Endothelial cell of umbilical vein (primary cell): ENCODE measurements around the gene GTF2IRD1. TPM values are rescaled to one million over a fixed set of nuclear protein-coding genes. Genes with fewer than 3 reads are reported as not detected.

Source experiments
- BruUV-seq: library from RNA; stranded (reverse); fragments of 400-500 nt; replicated peaks from 2 replicates; lab custom pipeline; 2021; lab: Mats Ljungman, UMichigan
- CTCF ChIA-PET: fragments of 300-600, 350-600 bp; sonication (Branson Sonifier 250); formaldehyde crosslinking; loops from one replicate; lab custom pipeline; 2021; ENCODE audit warnings: antibody characterized with exemption, inconsistent platforms; lab: Charles Lee
- POLR2A ChIA-PET: fragments of 300-600, 350-600 bp; sonication (Branson Sonifier 250); formaldehyde crosslinking; loops from one replicate; lab custom pipeline; 2021; ENCODE audit warnings: antibody characterized with exemption, inconsistent platforms; lab: Charles Lee
- DNase-seq: peaks from one replicate; pipeline ENCODE4 v3.0.0-alpha.2; 2011; ENCODE audit warnings: low read depth, low spot score
- FAIRE-seq: peaks from 2 replicates; lab custom pipeline; 2011; peaks lifted over from hg19 to GRCh38; lab: Jason Lieb, UNC
- H2AFZ ChIP-seq: 2 replicates; pipeline ENCODE4 v1.6.0; 2012; ENCODE audit warnings: low read depth, low read length, control low read depth, inconsistent platforms
- H3K27ac ChIP-seq: 2 replicates; pipeline ENCODE4 v1.5.1; 2011; ENCODE audit warnings: low read depth, mild to moderate bottlenecking, control low read depth, low read length, moderate library complexity; ENCODE audit not compliant: insufficient read depth
- H3K27me3 ChIP-seq, 2 experiments: 2 replicates each; pipeline versions ENCODE4 v1.6.0 to v1.6.1; 2011; ENCODE audit warnings: low read length in 2 of 2, mixed read lengths in 1 of 2; ENCODE audit not compliant: control insufficient read depth in 2 of 2, insufficient read depth in 2 of 2
- H3K36me3 ChIP-seq, 2 experiments: 2 replicates in 1 of 2; 3 replicates in 1 of 2; pipeline ENCODE4 v1.5.1; 2011; ENCODE audit warnings: low read length in 2 of 2, mild to moderate bottlenecking in 1 of 2, moderate library complexity in 1 of 2; ENCODE audit not compliant: control insufficient read depth in 2 of 2, insufficient read depth in 2 of 2; ENCODE audit errors: extremely low read depth in 1 of 2
- H3K4me1 ChIP-seq: 3 replicates; pipeline ENCODE4 v1.5.1; 2011; ENCODE audit warnings: mild to moderate bottlenecking, low read length; ENCODE audit not compliant: control insufficient read depth, insufficient read depth; ENCODE audit errors: extremely low read depth
- H3K4me2 ChIP-seq: 2 replicates; pipeline ENCODE4 v1.6.1; 2011; ENCODE audit warnings: low read length, control low read depth, mixed read lengths; ENCODE audit not compliant: insufficient read depth
- H3K4me3 ChIP-seq, 3 experiments: fragments of 200-600 bp in 1 of 3; sonication (generic), shearing (Covaris generic) in 1 of 3; replicated peaks in 1 of 3; 2 replicates each; pipeline ENCODE4 v1.5.1; 2011 to 2016; ENCODE audit warnings: control low read depth in 3 of 3, low read length in 3 of 3, mild to moderate bottlenecking in 2 of 3, inconsistent platforms in 1 of 3, low read depth in 1 of 3, moderate library complexity in 1 of 3; ENCODE audit not compliant: insufficient read depth in 1 of 3
- H3K79me2 ChIP-seq: 2 replicates; pipeline ENCODE4 v1.6.0; 2012; ENCODE audit warnings: low read length, inconsistent platforms; ENCODE audit not compliant: control insufficient read depth, insufficient read depth
- H3K9ac ChIP-seq: replicated peaks from 2 replicates; pipeline ENCODE3; 2011; ENCODE audit warnings: low read length, control low read depth; ENCODE audit not compliant: insufficient read depth; ENCODE audit errors: extremely low read depth
- H3K9me1 ChIP-seq: replicated peaks from 3 replicates; pipeline ENCODE4 v1.6.0; 2011; ENCODE audit warnings: mild to moderate bottlenecking, low read length; ENCODE audit not compliant: control insufficient read depth, insufficient read depth; ENCODE audit errors: extremely low read depth
- H3K9me3 ChIP-seq: replicated peaks from 2 replicates; pipeline ENCODE4 v1.5.1; 2012; ENCODE audit warnings: low read length, inconsistent platforms; ENCODE audit not compliant: control insufficient read depth, insufficient read depth
- H4K20me1 ChIP-seq: replicated peaks from 2 replicates; pipeline ENCODE3; 2011; ENCODE audit warnings: mild to moderate bottlenecking, low read length; ENCODE audit not compliant: control insufficient read depth, insufficient read depth; ENCODE audit errors: extremely low read depth
- EZH2 ChIP-seq: IDR thresholded peaks from 2 replicates; pipeline ENCODE4 v1.6.1; 2012; ENCODE audit warnings: borderline replicate concordance, low read depth, mild to moderate bottlenecking, moderate library complexity, low read length, inconsistent platforms; ENCODE audit not compliant: severe bottlenecking
- FOS ChIP-seq: IDR thresholded peaks from 2 replicates; pipeline ENCODE4 v1.6.1; 2011; ENCODE audit warnings: mild to moderate bottlenecking, low read length, moderate library complexity, borderline replicate concordance; ENCODE audit not compliant: insufficient read depth
- GATA2 ChIP-seq: IDR thresholded peaks from 2 replicates; pipeline ENCODE4 v1.7.0; 2011; ENCODE audit warnings: low read depth, mild to moderate bottlenecking, moderate library complexity, mixed read lengths, low read length; ENCODE audit not compliant: insufficient read length, insufficient read depth
- JUN ChIP-seq: IDR thresholded peaks from 2 replicates; pipeline ENCODE4 v1.6.1; 2011; ENCODE audit warnings: borderline replicate concordance, low read depth; ENCODE audit not compliant: insufficient read length, insufficient read depth
- MYC ChIP-seq: IDR thresholded peaks from one replicate; pipeline ENCODE4 v1.6.1; 2011; ENCODE audit warnings: mild to moderate bottlenecking, low read depth, low read length
- POLR2A ChIP-seq: IDR thresholded peaks from 2 replicates; pipeline ENCODE4 v1.6.1; 2012; ENCODE audit warnings: low read depth, mild to moderate bottlenecking, control low read depth, low read length
- POLR2AphosphoS5 ChIP-seq: IDR thresholded peaks from 2 replicates; pipeline ENCODE4 v1.6.1; 2012; ENCODE audit warnings: low read depth, mild to moderate bottlenecking, control low read depth, low read length, moderate library complexity; ENCODE audit not compliant: insufficient read depth
- dilution Hi-C: fragments of 300-500 bp; cut with MboI; formaldehyde crosslinking; loops from one replicate; pipeline ENCODE4 v1.15.0; 2019; ENCODE audit warnings: low sequenced_read_pairs; ENCODE audit not compliant: extremely low pct_ligation_motif_present
- intact Hi-C: fragments of 100-400 bp; cut with micrococcal nuclease; formaldehyde crosslinking; loops from one replicate; pipeline ENCODE4 v1.10.0; 2022
- polyA plus RNA-seq, 4 experiments: library from polyadenylated mRNA; depleted of rRNA in 3 of 4; stranded (reverse) in 3 of 4; unstranded in 1 of 4; fragments of >200 nt; gene quantifications; 2 replicates each; pipeline versions ENCODE4 v1.2.1 to v1.2.3, GENCODE V29; 2011 to 2012; ENCODE audit warnings: missing spikeins in 1 of 4
- total RNA-seq: library from RNA; stranded (reverse); gene quantifications from 2 replicates; pipeline ENCODE4 v1.2.3, GENCODE V29; 2021
- TF ChIP-seq, protein P1 (sequence below), 2 donors: IDR thresholded peaks; 1 replicate in 1 of 2; 2 replicates in 1 of 2; pipeline ENCODE4 v1.5.1; 2011; ENCODE audit warnings: low read length in 2 of 2, mild to moderate bottlenecking in 2 of 2, moderate library complexity in 2 of 2, control low read depth in 1 of 2, inconsistent platforms in 1 of 2, low read depth in 1 of 2; ENCODE audit not compliant: insufficient read depth in 1 of 2; ENCODE audit errors: extremely low read depth in 1 of 2
- TF ChIP-seq, protein P2 (sequence below): IDR thresholded peaks from 2 replicates; pipeline ENCODE4 v1.6.1; 2011; ENCODE audit not compliant: insufficient read depth, insufficient read length

GTF2IRD1 gene
- total and polyA plus RNA-seq, 2 donors (not counting 3 experiments of a cell fraction or from before 2014, with no cell fraction given) = 14.2 to 24.2 TPM

DNA sequence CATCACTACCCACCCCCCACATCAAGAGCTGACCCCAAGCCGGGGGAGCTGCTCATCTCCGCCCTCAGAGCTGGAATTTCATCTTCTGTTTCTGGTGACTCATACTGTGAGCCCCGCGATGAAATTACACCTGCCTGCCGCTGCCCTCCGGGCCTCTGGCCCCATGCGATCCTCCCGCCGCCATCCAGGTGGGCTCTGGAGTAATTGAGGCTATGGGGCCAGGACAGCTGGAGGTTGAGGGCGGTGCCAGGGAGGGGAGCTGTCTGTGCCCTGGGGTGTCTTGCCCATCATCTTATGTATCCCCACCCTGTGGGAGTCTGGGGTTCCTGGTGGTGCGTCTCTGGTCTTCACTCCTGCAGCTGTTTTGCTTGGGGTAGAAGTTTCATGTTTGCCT, 9.0 kb downstream of the GTF2IRD1 start:
- BruUV-seq = no TSS peak
- Histone ChIP-seq H2AFZ (no peak overlapping the region), H4K20me1 (no peaks in the 10 kb centered on the region)

More for the DNA sequence above, 9.0 kb downstream of the GTF2IRD1 start:
- no peak overlapping the region for H3K4me2 ChIP-seq
- no peak overlapping the region for H3K9ac ChIP-seq
- DNase-seq (no peak), FAIRE-seq (no peak)
- no peaks in the 10 kb centered on the region for H3K27me3 ChIP-seq
- intact Hi-C loops = no loop called here
- ChIA-PET CTCF (interaction anchor here (0.5 kb wide), 1 partner anchor 220 kb away, joined by 3 read pairs; no protein-coding TSS in a partner anchor), POLR2A (no interaction called here)
- no peaks in the 10 kb centered on the region for H3K9me1 ChIP-seq
- H3K79me2 ChIP-seq = peaks cover 15% of the 10 kb centered on the region
- no peak for TF ChIP-seq POLR2A
- TF ChIP-seq EZH2 = no peak
- TF ChIP-seq, protein P1, sequence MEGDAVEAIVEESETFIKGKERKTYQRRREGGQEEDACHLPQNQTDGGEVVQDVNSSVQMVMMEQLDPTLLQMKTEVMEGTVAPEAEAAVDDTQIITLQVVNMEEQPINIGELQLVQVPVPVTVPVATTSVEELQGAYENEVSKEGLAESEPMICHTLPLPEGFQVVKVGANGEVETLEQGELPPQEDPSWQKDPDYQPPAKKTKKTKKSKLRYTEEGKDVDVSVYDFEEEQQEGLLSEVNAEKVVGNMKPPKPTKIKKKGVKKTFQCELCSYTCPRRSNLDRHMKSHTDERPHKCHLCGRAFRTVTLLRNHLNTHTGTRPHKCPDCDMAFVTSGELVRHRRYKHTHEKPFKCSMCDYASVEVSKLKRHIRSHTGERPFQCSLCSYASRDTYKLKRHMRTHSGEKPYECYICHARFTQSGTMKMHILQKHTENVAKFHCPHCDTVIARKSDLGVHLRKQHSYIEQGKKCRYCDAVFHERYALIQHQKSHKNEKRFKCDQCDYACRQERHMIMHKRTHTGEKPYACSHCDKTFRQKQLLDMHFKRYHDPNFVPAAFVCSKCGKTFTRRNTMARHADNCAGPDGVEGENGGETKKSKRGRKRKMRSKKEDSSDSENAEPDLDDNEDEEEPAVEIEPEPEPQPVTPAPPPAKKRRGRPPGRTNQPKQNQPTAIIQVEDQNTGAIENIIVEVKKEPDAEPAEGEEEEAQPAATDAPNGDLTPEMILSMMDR (IDR thresholded peaks at IDR 0.05; ENCODE audit: extremely low read depth in 1 of 2, insufficient read depth in 1 of 2, low read depth in 1 of 2, low read length in 2 of 2) = no peak
- no peak for TF ChIP-seq POLR2AphosphoS5
- TF ChIP-seq GATA2 = no peak
- no peak for TF ChIP-seq MYC
- no peak for TF ChIP-seq JUN
- TF ChIP-seq FOS = no peak
- TF ChIP-seq, protein P2, sequence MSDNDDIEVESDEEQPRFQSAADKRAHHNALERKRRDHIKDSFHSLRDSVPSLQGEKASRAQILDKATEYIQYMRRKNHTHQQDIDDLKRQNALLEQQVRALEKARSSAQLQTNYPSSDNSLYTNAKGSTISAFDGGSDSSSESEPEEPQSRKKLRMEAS = no peak
- H3K36me3 ChIP-seq = no peaks in the 10 kb centered on the region
- no peak overlapping the region for H3K27ac ChIP-seq
- no peaks in the 10 kb centered on the region for H3K9me3 ChIP-seq
- dilution Hi-C loops = no loop called here
- H3K4me1 ChIP-seq = no peaks in the 10 kb centered on the region
- H3K4me3 ChIP-seq = no peak overlapping the region
